Left lung (tissue), 10 donors: Measurements from ENCODE around the gene MTF2. TPM values are rescaled to one million over a fixed set of nuclear protein-coding genes. Genes with fewer than 3 reads are reported as not detected.

Experiments
- ATAC-seq: fragments of 200-7000 bp; cut with Tn5 transposase; one replicate; pipeline ENCODE4 v1.9.1; 2020; ENCODE audit warnings: moderate library complexity
- DNase-seq, 4 donors: peaks; one replicate each; pipeline ENCODE4 v3.0.0-alpha.2; 2013 to 2020
- H3K27ac ChIP-seq, 2 donors: fragments of 200-600 bp; sonication (generic) in 1 of 2; one replicate each; pipeline versions ENCODE4 v1.5.0 to v1.8.0; 2020 to 2021
- H3K27me3 ChIP-seq, 2 donors: fragments of 200-600 bp; sonication (generic) in 1 of 2; one replicate each; pipeline versions ENCODE4 v1.5.0 to v1.8.0; 2020 to 2021
- H3K36me3 ChIP-seq, 2 donors: fragments of 200-600 bp; sonication (generic) in 1 of 2; one replicate each; pipeline versions ENCODE4 v1.5.0 to v1.8.0; 2020 to 2021
- H3K4me1 ChIP-seq, 2 donors: fragments of 200-600 bp; one replicate each; pipeline ENCODE4 v1.8.0; 2021
- H3K4me3 ChIP-seq, 2 donors: fragments of 200-600 bp; sonication (generic) in 1 of 2; one replicate each; pipeline versions ENCODE4 v1.5.0 to v1.8.0; 2020 to 2021; ENCODE audit warnings: mild to moderate bottlenecking in 1 of 2
- H3K9me3 ChIP-seq, 2 donors: fragments of 200-600 bp; sonication (generic) in 1 of 2; one replicate each; pipeline versions ENCODE4 v1.5.0 to v1.8.0; 2020 to 2021
- CTCF ChIP-seq, 2 donors: fragments of 200-600 bp; sonication (generic) in 1 of 2; IDR thresholded peaks; one replicate each; pipeline versions ENCODE4 v1.5.0 to v1.8.0; 2021; ENCODE audit warnings: antibody characterized with exemption in 2 of 2
- intact Hi-C, 2 donors: fragments of 100-400 bp; cut with DNase I; formaldehyde crosslinking; loops; one replicate each; pipeline versions ENCODE4 v1.11.2 to v1.14.2; 2022
- polyA plus RNA-seq, 6 donors: library from polyadenylated mRNA; unstranded; fragments of 120-200 nt; gene quantifications; one replicate each; pipeline ENCODE4 v1.2.1, GENCODE V29; 2013; ENCODE audit not compliant: insufficient read length in 6 of 6
- total RNA-seq, 2 donors: library from RNA; stranded (reverse); fragmentation: NEBNext Ultra II Directional; extraction: Animal tissue kit (Norgen Biotek cat#: 25700); gene quantifications; one replicate each; pipeline ENCODE4 v1.2.1, GENCODE V29; 2021
- donor health status: DM: no; HTN: yes; CAD: no.
- donor health status: DM: no; HTN: no; CAD: no.

Gene MTF2
- total and polyA plus RNA-seq, 8 donors = 22.3 to 76.3 (median 57.8) TPM

GRCh38 chr1:93143769-93144168 is 64.7 kb downstream of the MTF2 start:
- H3K4me3 ChIP-seq = no peak overlapping the region
- no peaks in the 10 kb centered on the region for H3K27me3 ChIP-seq
- no peaks in the 10 kb centered on the region for H3K4me1 ChIP-seq
- TF ChIP-seq CTCF (IDR thresholded peaks at IDR 0.05) = no peak
- H3K27ac ChIP-seq = no peak overlapping the region
- H3K9me3 ChIP-seq = no peaks in the 10 kb centered on the region
- H3K36me3 ChIP-seq = peaks cover 0 to 25% of the 10 kb centered on the region in 2 donors
- DNase-seq (no peak), ATAC-seq (peak; percentile 41)
- intact Hi-C loops = no loop called here

- intact Hi-C loops = no loop called here
- no peaks in the 10 kb centered on the region for H3K4me1 ChIP-seq
- no peak overlapping the region for H3K4me3 ChIP-seq
- H3K27me3 ChIP-seq = no peaks in the 10 kb centered on the region
- no peak for TF ChIP-seq CTCF (IDR thresholded peaks at IDR 0.05)
- H3K9me3 ChIP-seq = no peaks in the 10 kb centered on the region
- no peak overlapping the region for H3K27ac ChIP-seq
- ATAC-seq = no peak
- no peak for DNase-seq
- peaks cover 0 to 45% of the 10 kb centered on the region in 2 donors for H3K36me3 ChIP-seq
These were observed 68.9 kb downstream of the MTF2 start for GRCh38 chr1:93148001-93148400.

- no peak for ATAC-seq
- H3K27me3 ChIP-seq = no peaks in the 10 kb centered on the region
- no peak overlapping the region for H3K27ac ChIP-seq
- peaks cover 0 to 70% of the 10 kb centered on the region in 2 donors for H3K36me3 ChIP-seq
- no peak overlapping the region for H3K4me3 ChIP-seq
- DNase-seq = no peak
- H3K9me3 ChIP-seq = no peaks in the 10 kb centered on the region
- peaks cover 0 to 5% of the 10 kb centered on the region in 2 donors for H3K4me1 ChIP-seq
- intact Hi-C loops = no loop called here
- no peak for TF ChIP-seq CTCF (IDR thresholded peaks at IDR 0.05)
These were observed 71.6 kb downstream of the MTF2 start for GRCh38 chr1:93150729-93151128.

GRCh38 chr1:93151474-93151873 is 72.4 kb downstream of the MTF2 start:
- H3K27me3 ChIP-seq = no peaks in the 10 kb centered on the region
- intact Hi-C loops = no loop called here
- ATAC-seq = no peak
- H3K36me3 ChIP-seq = peaks cover 0 to 78% of the 10 kb centered on the region in 2 donors
- no peak overlapping the region for H3K27ac ChIP-seq
- DNase-seq = no peak
- peaks cover 0 to 12% of the 10 kb centered on the region in 2 donors for H3K4me1 ChIP-seq
- H3K9me3 ChIP-seq = no peaks in the 10 kb centered on the region
- H3K4me3 ChIP-seq = no peak overlapping the region
- TF ChIP-seq CTCF (IDR thresholded peaks at IDR 0.05) = no peak

GRCh38 chr1:93152835-93153234 is 73.8 kb downstream of the MTF2 start:
- ATAC-seq = no peak
- H3K27me3 ChIP-seq = no peaks in the 10 kb centered on the region
- no peak for TF ChIP-seq CTCF (IDR thresholded peaks at IDR 0.05)

More at GRCh38 chr1:93152835-93153234, 73.8 kb downstream of the MTF2 start:
- H3K9me3 ChIP-seq = no peaks in the 10 kb centered on the region
- no peak overlapping the region for H3K4me3 ChIP-seq
- peaks cover 0 to 91% of the 10 kb centered on the region in 2 donors for H3K36me3 ChIP-seq
- intact Hi-C loops = no loop called here
- no peak overlapping the region for H3K27ac ChIP-seq
- H3K4me1 ChIP-seq = peaks cover 0 to 12% of the 10 kb centered on the region in 2 donors
- no peak for DNase-seq
